A549 (cell line): ENCODE measurements around the gene ASH1L.
"Not testable (repeated sequence)": the region's sequence is repeated elsewhere in the genome, so short reads cannot be mapped to it uniquely, and the experiment has no call there.

Source experiments
- FOXS1 ChIP-seq: fragments of 250-450 bp; sonication (Bioruptor Pico); IDR thresholded peaks from 2 replicates; pipeline ENCODE4 v1.5.0; 2020; ENCODE audit warnings: mild to moderate bottlenecking, moderate library complexity
- GATA3 ChIP-seq: IDR thresholded peaks from 2 replicates; pipeline ENCODE4 v1.6.1; 2012; ENCODE audit warnings: borderline replicate concordance
- KDM5A ChIP-seq: fragments of 200-600 bp; sonication (generic); IDR thresholded peaks from 2 replicates; pipeline ENCODE4 v1.6.1; 2016; ENCODE audit warnings: antibody characterized with exemption, mild to moderate bottlenecking
- POLR2A ChIP-seq: IDR thresholded peaks from 2 replicates; pipeline ENCODE4 v1.6.1; 2012; ENCODE audit warnings: mild to moderate bottlenecking, low read length
- RAD21 ChIP-seq, 2 experiments: fragments of >200 bp in 1 of 2; sonication (Bioruptor Twin) in 1 of 2; formaldehyde crosslinking in 1 of 2; IDR thresholded peaks in 1 of 2; conservative IDR thresholded peaks in 1 of 2; 2 replicates in 1 of 2; 3 replicates in 1 of 2; pipeline ENCODE4 v1.6.1; 2012 to 2018; ENCODE audit warnings: inconsistent platforms in 1 of 2
- RCOR1 ChIP-seq: fragments of 150-350 bp; IDR thresholded peaks from 2 replicates; pipeline ENCODE4 v1.6.1; 2014; ENCODE audit warnings: antibody characterized with exemption, low read length, low read depth
- TF ChIP-seq, protein P1 (sequence below): fragments of >200 bp; sonication (Bioruptor Twin); formaldehyde crosslinking; IDR thresholded peaks from 3 replicates; pipeline ENCODE4 v1.5.1; 2016

DNA sequence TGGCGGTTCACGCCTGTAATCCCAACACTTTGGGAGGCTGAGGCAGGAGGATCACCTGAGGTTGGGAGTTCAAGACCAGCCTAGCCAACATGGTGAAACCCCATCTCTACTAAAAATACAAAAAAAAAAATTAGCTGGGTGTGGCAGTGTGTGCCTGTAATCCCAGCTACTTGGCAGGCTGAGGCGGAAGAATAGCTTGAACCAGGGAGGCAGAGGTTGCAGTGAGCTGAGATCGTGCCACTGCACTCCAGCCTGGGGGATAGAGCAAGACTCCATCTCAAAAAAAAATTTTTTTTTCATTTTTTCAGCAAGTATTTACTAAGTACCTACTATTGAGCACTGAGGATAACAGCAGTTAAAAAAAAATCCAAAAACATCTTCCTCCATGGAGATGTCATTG lies 69.0 kb downstream of the ASH1L start:
- not testable (repeated sequence) for TF ChIP-seq GATA3; KDM5A; POLR2A; FOXS1 (CRISPR knock-in tag); RCOR1; RAD21 (conservative IDR thresholded peaks at IDR 0.05 in 1 of 2, IDR thresholded peaks at IDR 0.05 in 1 of 2)
- TF ChIP-seq, protein P1, sequence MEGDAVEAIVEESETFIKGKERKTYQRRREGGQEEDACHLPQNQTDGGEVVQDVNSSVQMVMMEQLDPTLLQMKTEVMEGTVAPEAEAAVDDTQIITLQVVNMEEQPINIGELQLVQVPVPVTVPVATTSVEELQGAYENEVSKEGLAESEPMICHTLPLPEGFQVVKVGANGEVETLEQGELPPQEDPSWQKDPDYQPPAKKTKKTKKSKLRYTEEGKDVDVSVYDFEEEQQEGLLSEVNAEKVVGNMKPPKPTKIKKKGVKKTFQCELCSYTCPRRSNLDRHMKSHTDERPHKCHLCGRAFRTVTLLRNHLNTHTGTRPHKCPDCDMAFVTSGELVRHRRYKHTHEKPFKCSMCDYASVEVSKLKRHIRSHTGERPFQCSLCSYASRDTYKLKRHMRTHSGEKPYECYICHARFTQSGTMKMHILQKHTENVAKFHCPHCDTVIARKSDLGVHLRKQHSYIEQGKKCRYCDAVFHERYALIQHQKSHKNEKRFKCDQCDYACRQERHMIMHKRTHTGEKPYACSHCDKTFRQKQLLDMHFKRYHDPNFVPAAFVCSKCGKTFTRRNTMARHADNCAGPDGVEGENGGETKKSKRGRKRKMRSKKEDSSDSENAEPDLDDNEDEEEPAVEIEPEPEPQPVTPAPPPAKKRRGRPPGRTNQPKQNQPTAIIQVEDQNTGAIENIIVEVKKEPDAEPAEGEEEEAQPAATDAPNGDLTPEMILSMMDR = not testable (repeated sequence)
